CD4-positive, alpha-beta memory T cell (primary cell): ENCODE results near the gene MACO1. TPM values are rescaled to one million over a fixed set of nuclear protein-coding genes. Genes with fewer than 3 reads are reported as not detected.

Experiments
- CTCF ChIA-PET: fragments of 350-600 bp; sonication (Branson Sonifier 250); formaldehyde crosslinking; loops from one replicate; lab custom pipeline; 2021; ENCODE audit warnings: inconsistent platforms; ENCODE audit not compliant: partially characterized antibody; lab: Charles Lee
- POLR2A ChIA-PET: fragments of 350-600 bp; sonication (Branson Sonifier 250); formaldehyde crosslinking; loops from one replicate; lab custom pipeline; 2021; ENCODE audit not compliant: partially characterized antibody; lab: Charles Lee
- DNase-seq, 5 donors: peaks; one replicate each; pipeline versions ENCODE4 v3.0.0 to v3.0.0-alpha.2; 2020 to 2022; ENCODE audit warnings: mixed read lengths in 1 of 5
- H3K27ac ChIP-seq: one replicate; pipeline ENCODE4 v1.7.0; 2013; ENCODE audit warnings: low read depth, low read length
- H3K27me3 ChIP-seq: 2 replicates; pipeline ENCODE4 v1.7.0; 2013; ENCODE audit warnings: mild to moderate bottlenecking, low read length, moderate library complexity; ENCODE audit not compliant: insufficient read depth
- H3K36me3 ChIP-seq: 2 replicates; pipeline ENCODE4 v1.7.0; 2013; ENCODE audit warnings: mild to moderate bottlenecking, low read length, moderate library complexity; ENCODE audit not compliant: insufficient read depth
- H3K4me1 ChIP-seq: 2 replicates; pipeline ENCODE4 v1.7.0; 2013; ENCODE audit warnings: mild to moderate bottlenecking, low read length, moderate library complexity; ENCODE audit not compliant: insufficient read depth
- H3K4me3 ChIP-seq, 2 donors: one replicate each; pipeline ENCODE4 v1.7.0; 2013; ENCODE audit warnings: low read length in 2 of 2, mild to moderate bottlenecking in 1 of 2
- H3K9me3 ChIP-seq, 2 donors: one replicate each; pipeline ENCODE4 v1.7.0; 2013; ENCODE audit warnings: low read length in 2 of 2, control low read depth in 1 of 2; ENCODE audit not compliant: control insufficient read depth in 1 of 2
- H3K27ac Mint-ChIP-seq, 7 donors: one replicate each; pipeline ENCODE4 v1.8.0; 2020 to 2021; ENCODE audit warnings: mixed read lengths in 7 of 7, mild to moderate bottlenecking in 6 of 7, inconsistent platforms in 3 of 7, moderate library complexity in 3 of 7
- H3K27me3 Mint-ChIP-seq, 2 donors: one replicate each; pipeline ENCODE4 v1.8.0; 2020 to 2021; ENCODE audit warnings: mixed read lengths in 2 of 2
- H3K36me3 Mint-ChIP-seq, 2 donors: one replicate each; pipeline ENCODE4 v1.8.0; 2020 to 2021; ENCODE audit warnings: mixed read lengths in 2 of 2, inconsistent platforms in 1 of 2, mild to moderate bottlenecking in 1 of 2
- H3K4me1 Mint-ChIP-seq, 4 donors: one replicate each; pipeline ENCODE4 v1.8.0; 2020 to 2021; ENCODE audit warnings: mixed read lengths in 4 of 4, mild to moderate bottlenecking in 1 of 4
- H3K4me3 Mint-ChIP-seq, 8 donors: one replicate each; pipeline ENCODE4 v1.8.0; 2020 to 2021; ENCODE audit warnings: mixed read lengths in 8 of 8, mild to moderate bottlenecking in 7 of 8, moderate library complexity in 6 of 8, inconsistent platforms in 3 of 8
- H3K9me3 Mint-ChIP-seq, 8 donors: one replicate each; pipeline ENCODE4 v1.8.0; 2020 to 2021; ENCODE audit warnings: mixed read lengths in 8 of 8, mild to moderate bottlenecking in 5 of 8, inconsistent platforms in 3 of 8, moderate library complexity in 1 of 8
- intact Hi-C: fragments of 100-400 bp; cut with micrococcal nuclease; formaldehyde crosslinking; loops from one replicate; pipeline ENCODE4 v1.15.1; 2023
- polyA plus RNA-seq, 2 donors: library from polyadenylated mRNA; unstranded; fragments of 300-500 nt; fragmentation: Illumina TruSeq; gene quantifications; one replicate each; pipeline ENCODE4 v1.2.3, GENCODE V29; 2021
- total RNA-seq, 2 experiments: library from RNA; stranded (reverse); gene quantifications; one replicate each; pipeline ENCODE4 v1.2.3, GENCODE V29; 2021

The MACO1 gene
- total and polyA plus RNA-seq, 4 experiments from 2014 or later, result 3.1 to 20.6 (median 14.5) TPM

GRCh38 chr1:25432749-25433388, 2.2 kb downstream of the MACO1 start:
- ChIA-PET CTCF (interaction anchor here (1.5 kb wide), 1 partner anchor 55 kb away, joined by 7 read pairs; no protein-coding TSS in a partner anchor), POLR2A (interaction anchor here (1.6 to 3.0 kb wide), 3 partner anchors 9 to 200 kb away, joined by 3 to 19 read pairs (median 15); partner anchors contain the start of gene SYF2)
- H3K9me3 ChIP-seq, result no peaks in the 10 kb centered on the region
- DNase-seq, result no peak
- peaks cover 65% of the 10 kb centered on the region for H3K4me1 ChIP-seq
- no peaks in the 10 kb centered on the region for H3K36me3 ChIP-seq
- Mint-ChIP-seq H3K27ac (peak overlapping the region; percentile 5 to 95 (median 91)), H3K9me3 (peaks cover 0 to 4% (median 0%) of the 10 kb centered on the region in 8 donors), H3K4me3 (peak overlapping the region; percentile 60 to 91 (median 85)), H3K27me3 (no peaks in the 10 kb centered on the region), H3K36me3 (peaks cover 0 to 11% of the 10 kb centered on the region in 2 donors), H3K4me1 (peaks cover 49 to 68% (median 59%) of the 10 kb centered on the region in 4 donors)
- H3K27ac ChIP-seq, result no peak overlapping the region
- H3K27me3 ChIP-seq, result no peaks in the 10 kb centered on the region
- intact Hi-C loops, result loop anchor here (5.0 to 10.0 kb wide), 5 partner anchors 39 to 1042 kb away; partner anchors contain the start of genes CLIC4, HMGN2 and TMEM50A
- H3K4me3 ChIP-seq, result no peak overlapping the region

GRCh38 chr1:25433389-25434186, 2.9 kb downstream of the MACO1 start:
- Histone ChIP-seq H3K27ac (no peak overlapping the region), H3K4me1 (peaks cover 65% of the 10 kb centered on the region), H3K4me3 (no peak overlapping the region), H3K36me3 (no peaks in the 10 kb centered on the region), H3K27me3 (no peaks in the 10 kb centered on the region), H3K9me3 (no peaks in the 10 kb centered on the region)
- ChIA-PET CTCF (no interaction called here), POLR2A (no interaction called here)
- Mint-ChIP-seq H3K4me3 (peak overlapping the region in 7 of 8 donors; percentile 13 to 91 (median 76)), H3K36me3 (peaks cover 0 to 11% of the 10 kb centered on the region in 2 donors), H3K27me3 (no peaks in the 10 kb centered on the region), H3K9me3 (peaks cover 0 to 4% (median 0%) of the 10 kb centered on the region in 8 donors), H3K4me1 (peaks cover 49 to 71% (median 59%) of the 10 kb centered on the region in 4 donors), H3K27ac (peak overlapping the region; percentile 10 to 91 (median 81))
- no peak for DNase-seq
- intact Hi-C loops, result loop anchor here (5.0 to 10.0 kb wide), 5 partner anchors 39 to 1041 kb away; partner anchors contain the start of genes CLIC4, HMGN2 and TMEM50A

DNA sequence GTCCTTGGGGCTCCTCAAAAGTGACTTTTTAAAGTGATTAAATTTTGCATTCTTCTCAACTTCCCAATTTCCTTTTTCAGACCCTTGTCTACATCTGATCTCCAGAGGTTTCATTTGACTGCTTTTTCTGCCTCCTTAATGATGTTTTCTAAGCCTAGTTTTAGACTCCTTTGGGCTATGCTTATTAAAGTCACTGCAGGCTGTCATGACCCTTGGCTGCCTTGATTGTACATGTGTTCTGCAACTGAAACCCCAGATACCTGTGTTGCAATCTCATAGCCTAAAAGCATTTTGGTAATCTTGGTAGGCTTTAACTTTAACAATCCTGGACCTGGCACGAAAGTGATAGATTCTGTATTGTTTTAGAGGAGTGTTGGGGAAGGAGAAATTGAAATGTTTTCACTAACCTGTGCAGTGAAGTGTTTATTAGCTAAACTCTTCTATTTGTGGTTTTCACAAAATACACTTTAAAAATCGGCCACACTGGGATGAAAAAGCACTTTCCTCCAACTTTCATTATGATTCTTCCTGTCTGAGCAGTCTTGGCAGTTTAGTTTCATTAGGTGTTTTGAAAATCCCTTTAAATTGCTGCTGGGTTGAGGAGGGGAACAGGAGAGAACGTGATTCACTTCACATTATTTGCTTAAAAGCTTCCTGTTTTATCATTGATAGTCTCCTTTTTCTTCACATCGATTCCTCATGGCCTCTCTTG, 4.9 kb downstream of the MACO1 start:
- Histone ChIP-seq H3K27ac (peak overlapping the region; percentile 4), H3K4me1 (peaks cover 60% of the 10 kb centered on the region), H3K9me3 (no peaks in the 10 kb centered on the region), H3K36me3 (no peaks in the 10 kb centered on the region), H3K27me3 (no peaks in the 10 kb centered on the region), H3K4me3 (no peak overlapping the region)
- CTCF ChIA-PET, result interaction anchor here (2.0 to 2.8 kb wide), 2 partner anchors 51 to 69 kb away, joined by 4 to 10 read pairs; no protein-coding TSS in a partner anchor
- POLR2A ChIA-PET, result interaction anchor here (1.5 kb wide), 1 partner anchor 189 kb away, joined by 5 read pairs; the partner anchor contains the start of gene RSRP1
- intact Hi-C loops, result loop anchor here (10.0 kb wide), 2 partner anchors 691 to 1039 kb away; partner anchors contain the start of genes CLIC4 and HMGN2
- Mint-ChIP-seq H3K9me3 (no peaks in the 10 kb centered on the region), H3K27me3 (no peaks in the 10 kb centered on the region), H3K4me1 (peaks cover 49 to 62% (median 54%) of the 10 kb centered on the region in 4 donors), H3K36me3 (peaks cover 0 to 6% of the 10 kb centered on the region in 2 donors), H3K4me3 (peak overlapping the region; percentile 4 to 83 (median 70)), H3K27ac (peak overlapping the region; percentile 32 to 90 (median 68))
- no peak for DNase-seq

- CTCF ChIA-PET, result interaction anchor here (1.8 to 2.8 kb wide), 2 partner anchors 49 to 52 kb away, joined by 4 to 10 read pairs; no protein-coding TSS in a partner anchor
- H3K4me3 ChIP-seq, result no peak overlapping the region
- H3K4me1 ChIP-seq, result peaks cover 60% of the 10 kb centered on the region
- POLR2A ChIA-PET, result no interaction called here
- DNase-seq, result no peak
- no peaks in the 10 kb centered on the region for H3K27me3 Mint-ChIP-seq
- intact Hi-C loops, result loop anchor here (10.0 kb wide), 2 partner anchors 693 to 1037 kb away; partner anchors contain the start of genes CLIC4 and HMGN2
- H3K36me3 Mint-ChIP-seq, result peaks cover 0 to 1% of the 10 kb centered on the region in 2 donors
- H3K9me3 ChIP-seq, result no peaks in the 10 kb centered on the region
- no peaks in the 10 kb centered on the region for H3K27me3 ChIP-seq
- no peaks in the 10 kb centered on the region for H3K36me3 ChIP-seq
- no peak overlapping the region for H3K4me3 Mint-ChIP-seq
- H3K27ac ChIP-seq, result no peak overlapping the region
- H3K9me3 Mint-ChIP-seq, result no peaks in the 10 kb centered on the region
- peak overlapping the region in 1 of 7 donors; percentile 9 for H3K27ac Mint-ChIP-seq
- peaks cover 49 to 67% (median 58%) of the 10 kb centered on the region in 4 donors for H3K4me1 Mint-ChIP-seq
These were observed 7.0 kb downstream of the MACO1 start for GRCh38 chr1:25437672-25438071.

DNA sequence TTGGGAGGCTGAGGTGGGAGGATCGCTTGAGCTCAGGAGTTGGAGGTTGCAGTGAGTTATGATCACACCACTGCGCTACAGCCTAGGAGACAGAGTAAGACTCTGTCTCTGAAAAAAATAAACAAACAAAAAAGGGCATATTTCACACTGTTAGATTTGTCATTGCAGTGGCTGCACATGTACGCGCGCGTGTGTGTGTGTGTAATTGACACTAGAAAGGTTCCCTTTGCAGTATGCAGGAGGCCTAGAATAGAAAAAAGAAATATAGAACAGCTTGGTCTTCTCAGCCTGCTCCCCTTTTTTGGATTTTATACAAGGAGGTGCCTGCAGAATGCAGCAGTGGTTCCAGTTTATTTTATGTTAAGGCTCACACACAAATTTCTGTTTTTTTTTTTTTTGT, 8.6 kb downstream of the MACO1 start:
- Mint-ChIP-seq H3K27ac (no peak overlapping the region), H3K36me3 (peaks cover 0 to 6% of the 10 kb centered on the region in 2 donors), H3K4me3 (no peak overlapping the region), H3K9me3 (no peaks in the 10 kb centered on the region), H3K4me1 (peaks cover 40 to 61% (median 51%) of the 10 kb centered on the region in 4 donors), H3K27me3 (no peaks in the 10 kb centered on the region)
- no peaks in the 10 kb centered on the region for H3K9me3 ChIP-seq
- ChIA-PET CTCF (no interaction called here), POLR2A (interaction anchor here (0.6 kb wide), 1 partner anchor 421 kb away, joined by 3 read pairs; no protein-coding TSS in a partner anchor)
- H3K27ac ChIP-seq, result no peak overlapping the region
- H3K4me3 ChIP-seq, result no peak overlapping the region
- H3K36me3 ChIP-seq, result no peaks in the 10 kb centered on the region
- intact Hi-C loops, result loop anchor here (10.0 kb wide), 2 partner anchors 694 to 1036 kb away; partner anchors contain the start of genes CLIC4 and HMGN2
- DNase-seq, result no peak
- no peaks in the 10 kb centered on the region for H3K27me3 ChIP-seq
- peaks cover 48% of the 10 kb centered on the region for H3K4me1 ChIP-seq

DNA sequence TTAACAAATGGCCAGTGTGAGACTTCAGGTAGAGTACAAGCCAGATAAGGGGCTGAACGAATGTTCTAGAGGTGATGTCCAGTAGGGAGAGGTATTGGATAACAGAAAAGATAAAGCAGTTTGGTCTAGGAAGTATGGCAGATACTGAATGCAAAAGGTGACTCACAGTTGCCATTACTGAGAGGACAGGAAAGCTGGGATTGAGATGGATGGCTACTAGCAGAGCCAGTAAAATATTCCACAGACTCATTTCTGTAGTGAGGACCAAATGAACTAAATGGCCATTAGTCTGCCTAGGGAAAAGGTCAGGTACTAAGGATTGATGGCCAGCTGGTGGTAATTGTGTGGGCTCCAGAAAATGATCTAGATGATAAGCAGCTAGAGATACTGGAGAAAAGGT, 11.5 kb downstream of the MACO1 start:
- Mint-ChIP-seq H3K4me3 (peak overlapping the region in 1 of 8 donors; percentile 39), H3K4me1 (peaks cover 24 to 47% (median 36%) of the 10 kb centered on the region in 4 donors), H3K9me3 (no peaks in the 10 kb centered on the region), H3K36me3 (peaks cover 0 to 10% of the 10 kb centered on the region in 2 donors), H3K27me3 (no peaks in the 10 kb centered on the region), H3K27ac (peak overlapping the region in 2 of 7 donors; percentile 13 to 31)
- H3K4me1 ChIP-seq, result peaks cover 19% of the 10 kb centered on the region
- no peak overlapping the region for H3K27ac ChIP-seq
- H3K27me3 ChIP-seq, result no peaks in the 10 kb centered on the region
- DNase-seq, result no peak
- no peaks in the 10 kb centered on the region for H3K9me3 ChIP-seq
- POLR2A ChIA-PET, result interaction anchor here (2.9 kb wide), 1 partner anchor 11 kb away, joined by 19 read pairs; the partner anchor contains the start of gene MACO1
- no peaks in the 10 kb centered on the region for H3K36me3 ChIP-seq
- CTCF ChIA-PET, result interaction anchor here (1.8 kb wide), 1 partner anchor 11 kb away, joined by 4 read pairs; no protein-coding TSS in a partner anchor
- intact Hi-C loops, result no loop called here
- no peak overlapping the region for H3K4me3 ChIP-seq
